MM.1S (cell line): ENCODE results near the gene C10orf90.

Source experiments
- DNase-seq: peaks from one replicate; pipeline ENCODE4 v3.0.0-alpha.2; 2015
- H2AFZ ChIP-seq: fragments of 300-600 bp; sonication (generic); 2 replicates; pipeline ENCODE4 v1.6.0; 2016; ENCODE audit warnings: antibody characterized with exemption, low read length
- H3F3A ChIP-seq: fragments of 300-600 bp; sonication (generic); 2 replicates; pipeline ENCODE4 v1.6.1; 2016; ENCODE audit warnings: mild to moderate bottlenecking, antibody characterized with exemption, low read length, moderate library complexity, mixed read lengths; ENCODE audit not compliant: insufficient read depth
- H3K27ac ChIP-seq: fragments of 300-600 bp; sonication (generic); 2 replicates; pipeline ENCODE4 v1.5.1; 2016; ENCODE audit warnings: mild to moderate bottlenecking, low read length
- H3K27me3 ChIP-seq: fragments of 300-600 bp; sonication (generic); replicated peaks from 2 replicates; pipeline ENCODE4 v1.6.0; 2016; ENCODE audit warnings: low read length; ENCODE audit not compliant: insufficient read depth
- H3K36me3 ChIP-seq: fragments of 300-600 bp; sonication (generic); replicated peaks from 2 replicates; pipeline ENCODE4 v1.6.1; 2016; ENCODE audit warnings: mild to moderate bottlenecking, low read length, mixed read lengths; ENCODE audit not compliant: insufficient read depth
- H3K4me1 ChIP-seq: fragments of 300-600 bp; sonication (generic); 2 replicates; pipeline ENCODE4 v1.6.1; 2016; ENCODE audit warnings: low read length, mixed read lengths
- H3K4me2 ChIP-seq: fragments of 300-600 bp; sonication (generic); 2 replicates; pipeline ENCODE4 v1.6.0; 2016; ENCODE audit warnings: low read depth, low read length
- H3K4me3 ChIP-seq: fragments of 300-600 bp; sonication (generic); 2 replicates; pipeline ENCODE4 v1.5.1; 2016; ENCODE audit warnings: low read length, mixed read lengths
- H3K79me2 ChIP-seq: fragments of 300-600 bp; sonication (generic); 2 replicates; pipeline ENCODE4 v1.6.1; 2016; ENCODE audit warnings: mixed run types, low read length, mixed read lengths
- H3K9ac ChIP-seq: fragments of 300-600 bp; sonication (generic); 2 replicates; pipeline ENCODE4 v1.6.1; 2016; ENCODE audit warnings: low read length, mixed read lengths
- H3K9me2 ChIP-seq: fragments of 300-600 bp; sonication (generic); replicated peaks from 2 replicates; pipeline ENCODE4 v1.6.1; 2016; ENCODE audit warnings: mild to moderate bottlenecking, low read length, mixed read lengths; ENCODE audit not compliant: insufficient read depth
- H3K9me3 ChIP-seq: fragments of 300-600 bp; sonication (generic); replicated peaks from 2 replicates; pipeline ENCODE4 v1.6.1; 2016; ENCODE audit warnings: mild to moderate bottlenecking, low read length, mixed read lengths; ENCODE audit not compliant: insufficient read depth
- H4K20me1 ChIP-seq: fragments of 300-600 bp; sonication (generic); 2 replicates; pipeline ENCODE4 v1.6.1; 2016; ENCODE audit warnings: mild to moderate bottlenecking, low read length, moderate library complexity, mixed read lengths; ENCODE audit not compliant: insufficient read depth
- EZH2 ChIP-seq: fragments of 300-600 bp; sonication (generic); optimal IDR thresholded peaks from 2 replicates; pipeline ENCODE3; 2017; ENCODE audit warnings: low read depth, mild to moderate bottlenecking, antibody characterized with exemption, low read length, mixed read lengths
- EZH2phosphoT487 ChIP-seq: fragments of 300-600 bp; sonication (generic); IDR thresholded peaks from 2 replicates; pipeline ENCODE4 v1.6.1; 2018; ENCODE audit warnings: antibody characterized with exemption, low read length
- TF ChIP-seq, protein P1 (sequence below): fragments of 300-600 bp; sonication (generic); IDR thresholded peaks from 2 replicates; pipeline ENCODE4 v1.5.1; 2016; ENCODE audit warnings: antibody characterized with exemption, low read length, mixed read lengths

The C10orf90 gene

DNA sequence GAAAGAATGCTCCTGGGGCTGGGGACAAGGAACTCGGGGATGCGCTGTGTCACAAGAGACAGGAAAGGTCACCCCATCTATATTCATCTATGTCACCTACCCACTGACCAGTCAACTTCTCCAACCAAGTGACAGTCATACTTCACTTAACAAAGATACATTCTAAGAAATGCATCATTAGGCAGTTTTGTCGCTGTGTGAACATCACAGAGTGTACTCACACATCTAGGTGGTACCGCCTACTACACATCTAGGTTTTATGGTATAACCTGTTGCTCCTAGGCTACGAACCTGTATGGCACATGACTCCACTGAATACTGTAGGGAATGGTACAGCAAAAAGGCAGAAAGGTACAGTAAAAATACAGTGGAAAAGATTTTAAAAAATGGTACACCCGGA lies 278.4 kb downstream of the C10orf90 start:
- H3K27me3 ChIP-seq = no peaks in the 10 kb centered on the region; the same call in 1 of the 2 replicates

DNA sequence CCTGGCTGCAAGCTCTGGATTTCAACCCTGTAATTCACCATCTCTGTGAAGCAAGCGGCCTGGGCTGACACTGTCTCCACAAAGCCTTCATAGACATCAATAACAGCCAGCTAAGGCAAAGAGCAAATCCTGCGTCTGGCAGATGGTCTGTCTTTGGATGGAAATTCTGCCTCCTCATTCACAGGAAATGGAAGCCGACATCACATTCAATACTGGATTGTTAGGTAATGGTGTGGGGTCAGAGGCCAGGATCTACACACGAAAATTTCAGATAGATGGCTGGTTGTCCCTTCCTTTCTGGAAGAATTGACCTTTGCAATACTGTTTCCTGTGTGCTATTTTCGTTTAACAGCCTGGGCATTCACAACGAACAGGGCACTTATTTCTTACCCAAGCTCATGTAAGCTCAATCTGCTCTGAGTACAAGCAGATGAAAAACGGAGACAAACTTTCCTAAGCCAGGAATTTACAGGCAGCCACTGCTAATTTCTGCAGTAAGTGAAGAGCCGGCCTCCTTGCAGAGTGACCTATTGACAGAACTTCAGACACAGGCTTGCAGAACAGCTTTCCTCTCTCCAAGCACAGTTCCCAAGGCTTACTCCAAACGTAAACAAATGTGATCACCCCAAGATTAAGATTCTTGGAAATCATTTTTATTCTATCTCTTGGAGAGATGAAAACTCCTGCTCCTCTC lies 279.2 kb downstream of the C10orf90 start:
- no peaks in the 10 kb centered on the region for H3K4me1 ChIP-seq
- no peaks in the 10 kb centered on the region for H3K36me3 ChIP-seq
- no peaks in the 10 kb centered on the region for H3K79me2 ChIP-seq
- H3K9me3 ChIP-seq = no peaks in the 10 kb centered on the region
- no peaks in the 10 kb centered on the region for H3F3A ChIP-seq
- H3K27ac ChIP-seq = no peak overlapping the region
- TF ChIP-seq, protein P1, sequence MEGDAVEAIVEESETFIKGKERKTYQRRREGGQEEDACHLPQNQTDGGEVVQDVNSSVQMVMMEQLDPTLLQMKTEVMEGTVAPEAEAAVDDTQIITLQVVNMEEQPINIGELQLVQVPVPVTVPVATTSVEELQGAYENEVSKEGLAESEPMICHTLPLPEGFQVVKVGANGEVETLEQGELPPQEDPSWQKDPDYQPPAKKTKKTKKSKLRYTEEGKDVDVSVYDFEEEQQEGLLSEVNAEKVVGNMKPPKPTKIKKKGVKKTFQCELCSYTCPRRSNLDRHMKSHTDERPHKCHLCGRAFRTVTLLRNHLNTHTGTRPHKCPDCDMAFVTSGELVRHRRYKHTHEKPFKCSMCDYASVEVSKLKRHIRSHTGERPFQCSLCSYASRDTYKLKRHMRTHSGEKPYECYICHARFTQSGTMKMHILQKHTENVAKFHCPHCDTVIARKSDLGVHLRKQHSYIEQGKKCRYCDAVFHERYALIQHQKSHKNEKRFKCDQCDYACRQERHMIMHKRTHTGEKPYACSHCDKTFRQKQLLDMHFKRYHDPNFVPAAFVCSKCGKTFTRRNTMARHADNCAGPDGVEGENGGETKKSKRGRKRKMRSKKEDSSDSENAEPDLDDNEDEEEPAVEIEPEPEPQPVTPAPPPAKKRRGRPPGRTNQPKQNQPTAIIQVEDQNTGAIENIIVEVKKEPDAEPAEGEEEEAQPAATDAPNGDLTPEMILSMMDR = no peak
- TF ChIP-seq EZH2phosphoT487 = no peak
- no peak for TF ChIP-seq EZH2
- no peaks in the 10 kb centered on the region for H4K20me1 ChIP-seq
- no peak overlapping the region for H3K4me3 ChIP-seq
- H3K4me2 ChIP-seq = no peak overlapping the region
- DNase-seq = no peak
- no peak overlapping the region for H3K9ac ChIP-seq
- no peaks in the 10 kb centered on the region for H3K9me2 ChIP-seq
- no peaks in the 10 kb centered on the region; the same call in 1 of the 2 replicates for H3K27me3 ChIP-seq
- H2AFZ ChIP-seq = no peak overlapping the region

More for the DNA sequence above, 278.4 kb downstream of the C10orf90 start:
- no peak overlapping the region for H3K27ac ChIP-seq
- no peak overlapping the region for H3K4me2 ChIP-seq
- H3K79me2 ChIP-seq = no peaks in the 10 kb centered on the region
- no peaks in the 10 kb centered on the region for H3F3A ChIP-seq
- no peaks in the 10 kb centered on the region for H3K36me3 ChIP-seq
- no peak overlapping the region for H3K4me3 ChIP-seq
- no peaks in the 10 kb centered on the region for H3K4me1 ChIP-seq
- DNase-seq = no peak
- H3K9me2 ChIP-seq = no peaks in the 10 kb centered on the region
- H3K9me3 ChIP-seq = no peaks in the 10 kb centered on the region
- H4K20me1 ChIP-seq = no peaks in the 10 kb centered on the region
- no peak overlapping the region for H3K9ac ChIP-seq
- TF ChIP-seq EZH2 = no peak
- TF ChIP-seq EZH2phosphoT487 = no peak
- TF ChIP-seq, protein P1 = no peak
- H2AFZ ChIP-seq = no peak overlapping the region

DNA sequence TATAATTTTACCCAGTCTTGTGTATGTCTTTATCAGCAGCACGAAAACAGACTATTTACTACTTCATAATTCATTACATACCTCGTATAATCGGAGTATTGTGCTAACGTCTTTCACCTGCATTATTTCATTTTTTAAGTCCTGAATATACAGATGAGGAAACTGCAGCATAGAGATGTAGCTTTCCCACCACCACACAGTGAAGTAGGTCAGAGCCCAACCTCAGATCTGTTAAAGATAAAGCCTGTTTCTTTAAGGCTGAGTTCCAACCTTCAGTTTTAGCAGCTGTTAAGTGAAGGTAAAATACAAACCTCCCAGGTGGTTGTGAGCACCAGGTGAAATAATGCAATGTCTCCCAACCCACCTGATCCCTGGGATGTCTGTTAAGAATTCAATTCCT lies 280.2 kb downstream of the C10orf90 start:
- DNase-seq = no peak
- Histone ChIP-seq H3K79me2 (no peaks in the 10 kb centered on the region), H3K9ac (no peak overlapping the region), H3K9me2 (no peaks in the 10 kb centered on the region), H3K4me1 (no peaks in the 10 kb centered on the region), H3K27ac (no peak overlapping the region), H3K9me3 (no peaks in the 10 kb centered on the region), H3K4me2 (no peak overlapping the region), H3K36me3 (no peaks in the 10 kb centered on the region), H3F3A (no peaks in the 10 kb centered on the region), H3K4me3 (no peak overlapping the region), H3K27me3 (no peaks in the 10 kb centered on the region; the same call in 1 of the 2 replicates), H4K20me1 (no peaks in the 10 kb centered on the region), H2AFZ (no peak overlapping the region)
- TF ChIP-seq EZH2phosphoT487 (no peak), EZH2 (no peak)
- TF ChIP-seq, protein P1 = no peak
